GM23248 (cell line): ENCODE data around the gene ATP9A. TPM values are rescaled to one million over a fixed set of nuclear protein-coding genes. Genes with fewer than 3 reads are reported as not detected.

ENCODE experiments used
- DNase-seq: peaks from one replicate; pipeline ENCODE4 v3.0.0-alpha.2; 2015
- H2AFZ ChIP-seq: fragments of 200-600 bp; sonication (generic); 2 replicates; pipeline ENCODE4 v1.6.1; 2016; ENCODE audit warnings: antibody characterized with exemption
- H3F3A ChIP-seq: fragments of 200-600 bp; sonication (generic); 2 replicates; pipeline ENCODE4 v1.6.1; 2016; ENCODE audit warnings: mild to moderate bottlenecking, antibody characterized with exemption, mixed run types; ENCODE audit not compliant: insufficient read depth
- H3K27ac ChIP-seq: fragments of 200-600 bp; sonication (generic); 2 replicates; pipeline ENCODE4 v1.5.1; 2016; ENCODE audit warnings: mild to moderate bottlenecking
- H3K27me3 ChIP-seq: fragments of 200-600 bp; sonication (generic); replicated peaks from 2 replicates; pipeline ENCODE4 v1.6.1; 2016; ENCODE audit warnings: mild to moderate bottlenecking; ENCODE audit not compliant: insufficient read depth
- H3K36me3 ChIP-seq: fragments of 200-600 bp; sonication (generic); 2 replicates; pipeline ENCODE4 v1.6.1; 2016; ENCODE audit warnings: low read depth, mild to moderate bottlenecking
- H3K4me1 ChIP-seq: fragments of 200-600 bp; sonication (generic); 2 replicates; pipeline ENCODE4 v1.6.1; 2016; ENCODE audit warnings: mild to moderate bottlenecking; ENCODE audit not compliant: insufficient read depth
- H3K4me2 ChIP-seq: fragments of 200-600 bp; sonication (generic); one replicate; pipeline ENCODE4 v1.6.1; 2016; ENCODE audit warnings: mild to moderate bottlenecking; ENCODE audit not compliant: unreplicated experiment
- H3K4me3 ChIP-seq: fragments of 200-600 bp; sonication (generic); 2 replicates; pipeline ENCODE4 v1.5.1; 2016; ENCODE audit warnings: mild to moderate bottlenecking
- H3K79me2 ChIP-seq: fragments of 200-600 bp; sonication (generic); 2 replicates; pipeline ENCODE4 v1.6.1; 2016; ENCODE audit warnings: mild to moderate bottlenecking; ENCODE audit not compliant: insufficient read depth
- H3K9ac ChIP-seq: fragments of 200-600 bp; sonication (generic); 2 replicates; pipeline ENCODE4 v1.6.1; 2016; ENCODE audit warnings: mild to moderate bottlenecking
- H3K9me2 ChIP-seq: fragments of 200-600 bp; sonication (generic); 2 replicates; pipeline ENCODE4 v1.6.1; 2016; ENCODE audit warnings: mixed run types, mild to moderate bottlenecking, moderate library complexity; ENCODE audit not compliant: insufficient read depth
- H3K9me3 ChIP-seq: fragments of 200-600 bp; sonication (generic); one replicate; pipeline ENCODE4 v1.6.1; 2017; ENCODE audit warnings: low read depth
- H4K20me1 ChIP-seq: fragments of 200-600 bp; sonication (generic); 2 replicates; pipeline ENCODE4 v1.6.0; 2016; ENCODE audit not compliant: insufficient read depth
- EZH2 ChIP-seq: fragments of 200-600 bp; sonication (generic); IDR thresholded peaks from 2 replicates; pipeline ENCODE4 v1.6.1; 2018; ENCODE audit warnings: antibody characterized with exemption, mild to moderate bottlenecking; ENCODE audit not compliant: insufficient read depth, poor library complexity, severe bottlenecking
- EZH2phosphoT487 ChIP-seq: fragments of 200-600 bp; sonication (generic); IDR thresholded peaks from 2 replicates; pipeline ENCODE4 v1.6.1; 2018; ENCODE audit warnings: antibody characterized with exemption, moderate library complexity, mild to moderate bottlenecking, low read depth; ENCODE audit not compliant: insufficient read depth
- WGBS, 2 experiments: methylation state at CpG; one replicate each; pipeline ENCODE4 v1.1.6; 2015 to 2017; ENCODE audit warnings: low lambda C conversion rate in 2 of 2, low coverage in 1 of 2; ENCODE audit errors: missing lambda C conversion rate in 2 of 2; 5-methylcytosine and 5-hydroxymethylcytosine counted together
- in situ Hi-C: fragments of 300-500 bp; cut with MboI; formaldehyde crosslinking; loops from 2 replicates; pipeline ENCODE4 v1.15.0; 2020
- polyA plus RNA-seq: library from polyadenylated mRNA; unstranded; fragments of >200 nt; fragmentation: Nextera tagmentation; extraction: Ambion mirVana; gene quantifications from 2 replicates; pipeline ENCODE4 v1.2.1, GENCODE V29; 2016
- total RNA-seq: library from RNA; depleted of rRNA; stranded (reverse); fragments of >200 nt; shearing (Covaris generic); gene quantifications from 2 replicates; pipeline ENCODE4 v1.2.3, GENCODE V29; 2014

The ATP9A gene
- total and polyA plus RNA-seq, 2 experiments from 2014 or later = 6.9 to 15.9 TPM

DNA sequence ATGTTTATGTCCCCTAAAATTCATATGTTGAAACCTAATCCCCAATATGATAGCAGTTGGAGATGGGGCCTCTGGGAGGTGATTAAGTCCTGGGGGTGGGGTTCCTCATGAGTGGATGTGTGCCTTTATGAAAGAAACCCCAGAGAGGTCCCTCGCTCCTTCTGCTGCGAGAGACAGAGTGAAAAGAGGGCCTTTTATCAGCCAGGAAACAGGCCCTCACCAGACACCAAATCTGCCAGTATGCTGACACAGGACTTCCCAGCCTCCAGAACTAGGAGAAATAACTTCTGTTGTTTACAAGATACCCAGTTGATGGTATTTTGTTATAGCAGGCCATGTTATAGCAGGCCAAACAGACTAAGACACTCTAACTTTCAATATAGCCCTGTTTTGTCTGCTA lies 124.8 kb downstream of the ATP9A start:
- in situ Hi-C loops = loop anchor here (10.0 kb wide), 2 partner anchors 131 to 441 kb away; no protein-coding TSS in a partner anchor

GRCh38 chr20:51641866-51642265 lies 126.3 kb downstream of the ATP9A start:
- Histone ChIP-seq H3K4me2 (no peak overlapping the region), H3K27me3 (no peaks in the 10 kb centered on the region), H3K79me2 (no peaks in the 10 kb centered on the region), H3K36me3 (no peaks in the 10 kb centered on the region), H3K4me1 (no peaks in the 10 kb centered on the region), H3K9me3 (no peaks in the 10 kb centered on the region), H2AFZ (no peak overlapping the region), H3K9ac (no peak overlapping the region), H3K9me2 (no peaks in the 10 kb centered on the region), H3F3A (no peaks in the 10 kb centered on the region), H3K27ac (no peak overlapping the region), H3K4me3 (no peak overlapping the region), H4K20me1 (no peaks in the 10 kb centered on the region)
- WGBS, 2 experiments = 80 to 86% methylated on average over 4 of the region's 4 CpGs
- TF ChIP-seq EZH2phosphoT487 = no peak
- TF ChIP-seq EZH2 = no peak
- in situ Hi-C loops = loop anchor here (10.0 kb wide), 2 partner anchors 133 to 443 kb away; no protein-coding TSS in a partner anchor
- DNase-seq = no peak

More for the DNA sequence above, 124.8 kb downstream of the ATP9A start:
- no peak overlapping the region for H3K27ac ChIP-seq
- H3F3A ChIP-seq = no peaks in the 10 kb centered on the region
- no peaks in the 10 kb centered on the region for H4K20me1 ChIP-seq
- H3K4me2 ChIP-seq = no peak overlapping the region
- DNase-seq = no peak
- TF ChIP-seq EZH2 (no peak), EZH2phosphoT487 (no peak)
- no peak overlapping the region for H2AFZ ChIP-seq
- H3K9me3 ChIP-seq = no peaks in the 10 kb centered on the region
- no peak overlapping the region for H3K4me3 ChIP-seq
- no peaks in the 10 kb centered on the region for H3K9me2 ChIP-seq
- H3K27me3 ChIP-seq = no peaks in the 10 kb centered on the region
- 67 to 83% methylated on average over 2 of the region's 2 CpGs for WGBS, 2 experiments
- no peaks in the 10 kb centered on the region for H3K36me3 ChIP-seq
- no peaks in the 10 kb centered on the region for H3K4me1 ChIP-seq
- no peaks in the 10 kb centered on the region for H3K79me2 ChIP-seq
- H3K9ac ChIP-seq = no peak overlapping the region

GRCh38 chr20:51640743-51641142 lies 127.4 kb downstream of the ATP9A start:
- Histone ChIP-seq H2AFZ (no peak overlapping the region), H3K9me2 (no peaks in the 10 kb centered on the region), H3K27me3 (no peaks in the 10 kb centered on the region), H3K9ac (no peak overlapping the region), H3K9me3 (no peaks in the 10 kb centered on the region), H3K4me1 (no peaks in the 10 kb centered on the region), H3K4me2 (no peak overlapping the region), H3F3A (no peaks in the 10 kb centered on the region), H4K20me1 (no peaks in the 10 kb centered on the region), H3K27ac (no peak overlapping the region), H3K36me3 (no peaks in the 10 kb centered on the region), H3K4me3 (no peak overlapping the region), H3K79me2 (no peaks in the 10 kb centered on the region)
- 83 to 84% methylated on average over 3 of the region's 3 CpGs for WGBS, 2 experiments
- DNase-seq = no peak
- TF ChIP-seq EZH2phosphoT487 (no peak), EZH2 (no peak)
- in situ Hi-C loops = loop anchor here (10.0 kb wide), 2 partner anchors 134 to 444 kb away; no protein-coding TSS in a partner anchor

GRCh38 chr20:51639206-51639832 lies 128.9 kb downstream of the ATP9A start:
- in situ Hi-C loops = no loop called here
- Histone ChIP-seq H3K36me3 (no peaks in the 10 kb centered on the region), H4K20me1 (no peaks in the 10 kb centered on the region), H3F3A (no peaks in the 10 kb centered on the region), H3K4me1 (no peaks in the 10 kb centered on the region), H2AFZ (no peak overlapping the region), H3K27me3 (no peaks in the 10 kb centered on the region), H3K27ac (no peak overlapping the region), H3K9me2 (no peaks in the 10 kb centered on the region), H3K4me2 (no peak overlapping the region), H3K9me3 (no peaks in the 10 kb centered on the region), H3K79me2 (no peaks in the 10 kb centered on the region), H3K4me3 (no peak overlapping the region), H3K9ac (no peak overlapping the region)
- TF ChIP-seq EZH2phosphoT487 (no peak), EZH2 (no peak)
- 22 to 32% methylated on average over 12 of the region's 12 CpGs for WGBS, 2 experiments
- peak; percentile 63 for DNase-seq
